Globus pallidus (tissue), 1 donor: ENCODE measurements around the gene PEG3.
"Not testable (repeated sequence)": the region's sequence is repeated elsewhere in the genome, so short reads cannot be mapped to it uniquely, and the experiment has no call there.

Source experiments
- DNase-seq: peaks from one replicate; pipeline ENCODE4 v3.0.0-alpha.2; 2015; ENCODE audit warnings: low spot score

PEG3 gene

DNA sequence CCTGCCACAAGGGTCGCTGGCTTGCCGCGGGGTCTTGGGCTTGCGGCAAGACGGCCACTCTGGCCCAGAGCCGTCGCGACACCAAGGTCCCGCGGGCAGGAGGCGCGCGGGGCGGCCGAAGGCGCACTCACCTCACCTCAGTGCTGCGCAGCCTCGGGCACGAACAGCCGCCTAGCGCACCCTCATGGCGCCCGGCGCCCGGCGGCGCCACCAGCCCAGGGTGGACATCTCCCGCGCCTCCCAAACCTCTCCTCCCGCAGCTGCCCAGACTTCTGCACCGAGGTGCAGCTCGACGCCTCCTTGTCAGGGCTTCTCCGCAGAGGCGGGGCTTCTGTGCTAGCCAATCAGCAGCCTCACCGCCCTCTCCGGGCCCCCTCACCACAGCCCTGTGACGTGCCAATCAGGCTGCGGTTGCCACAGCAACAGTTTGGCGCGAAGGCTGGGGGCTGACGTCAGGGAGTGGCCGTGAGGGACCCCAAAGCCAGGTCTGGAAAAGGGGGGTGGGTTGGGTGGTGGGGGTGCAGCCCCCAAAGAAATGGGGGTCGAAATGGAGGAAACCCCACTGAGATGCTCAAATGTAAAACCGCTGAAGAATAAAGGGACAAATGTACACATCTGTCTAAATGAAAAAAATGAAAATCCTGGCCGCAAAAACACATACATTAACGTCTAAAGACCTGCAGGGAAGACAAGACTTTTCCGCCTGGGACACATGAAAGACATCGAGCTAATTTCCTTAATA lies at the start of gene PEG3, which contains the start of gene ZIM2:
TSS of gene PEG3 (minus strand) at position 276 of the 742 bp plus-strand sequence. CDS start 16,071 bp downstream, outside the sequence.
TSS of gene ZIM2 (minus strand) at position 276 of the 742 bp plus-strand sequence. CDS start 16,449 bp downstream, outside the sequence.
- peak; percentile 87 for DNase-seq

DNA sequence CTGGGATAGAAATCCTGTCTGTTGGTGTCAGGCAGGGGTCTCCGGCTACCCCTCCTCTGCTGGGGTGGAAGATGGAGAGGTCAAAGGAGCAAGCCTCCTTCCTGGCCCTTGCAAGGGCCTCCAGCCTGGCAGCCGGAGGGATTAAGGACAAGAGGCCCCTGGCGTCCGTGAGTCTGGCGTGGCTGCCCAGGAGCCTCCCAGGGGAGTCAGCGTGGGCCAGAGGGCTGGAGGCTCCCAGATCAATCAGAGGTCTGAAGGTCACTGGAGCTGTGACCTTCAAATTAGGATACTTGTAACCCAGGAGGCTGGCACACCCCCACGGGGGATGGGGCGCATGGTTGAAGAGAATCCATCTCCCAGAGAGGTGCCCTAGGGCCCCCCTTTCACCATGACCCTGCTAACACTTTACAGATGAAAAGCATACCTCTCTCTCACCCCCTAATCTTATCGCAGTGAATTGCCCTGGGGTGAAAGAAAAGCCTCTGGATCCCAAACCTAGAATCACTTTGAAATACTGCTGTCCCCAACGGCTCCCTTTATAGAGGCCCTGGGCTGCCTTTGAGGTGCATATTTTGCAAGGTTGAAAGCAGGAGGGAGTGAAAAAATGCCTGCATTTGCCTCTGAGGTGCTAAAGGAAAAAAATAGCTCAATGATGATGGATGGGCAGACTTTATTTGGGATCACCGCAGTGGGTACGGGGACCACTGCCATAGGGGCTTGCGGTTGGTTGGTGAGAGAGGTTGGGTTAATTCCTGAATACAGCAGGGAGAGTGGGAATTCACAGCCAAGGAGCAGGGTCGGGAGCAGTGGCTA lies 44.9 kb upstream of the PEG3 start:
- DNase-seq: no peak

DNA sequence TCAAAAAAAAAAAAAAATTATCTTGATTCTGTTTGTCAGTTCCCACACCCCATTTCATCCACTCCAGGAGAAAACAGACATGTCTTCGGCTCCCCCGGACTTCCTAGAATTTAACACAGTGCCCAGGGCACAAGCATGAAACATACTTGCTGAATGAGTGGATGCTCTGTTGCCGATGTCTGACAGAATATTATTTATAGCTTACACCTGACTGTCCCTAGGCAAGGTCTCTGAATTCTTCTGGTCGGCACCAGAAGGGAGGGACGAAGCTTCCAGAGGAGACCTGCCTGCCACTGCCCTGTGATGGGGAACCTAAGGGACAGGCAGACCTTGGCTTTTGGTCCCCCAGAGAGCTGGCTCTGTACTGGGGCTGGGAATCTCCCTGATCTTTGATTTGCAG lies 43.9 kb upstream of the PEG3 start:
- DNase-seq: no peak

DNA sequence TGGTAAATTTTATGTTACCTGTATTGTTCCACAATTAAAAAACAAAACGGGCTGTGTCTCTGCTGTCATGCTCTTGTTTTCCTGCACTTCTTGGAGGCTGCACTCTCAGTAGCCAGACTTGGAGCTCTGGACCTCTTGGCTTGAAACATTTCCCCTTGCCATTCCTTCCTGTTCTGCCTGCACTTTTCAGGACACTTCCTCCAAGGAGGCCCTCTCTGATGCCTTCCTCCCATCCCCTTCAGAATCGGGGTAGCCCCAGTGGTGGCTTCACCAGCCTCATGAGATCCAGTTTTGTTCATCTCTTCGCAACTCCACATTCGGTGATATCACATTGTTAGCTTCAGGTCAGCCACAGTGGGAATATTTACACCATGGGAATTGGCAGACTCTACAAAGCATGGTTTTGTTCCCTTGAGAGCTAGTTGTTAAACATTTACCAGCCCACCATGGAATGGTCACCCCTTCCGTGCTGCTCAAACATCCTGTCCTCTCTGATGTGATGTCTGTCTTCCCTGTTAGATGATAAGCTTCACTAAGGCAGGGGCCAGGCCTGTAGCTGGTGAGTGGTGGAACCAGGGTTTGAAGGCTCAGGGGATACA lies 40.2 kb upstream of the PEG3 start:
- no peak for DNase-seq

DNA sequence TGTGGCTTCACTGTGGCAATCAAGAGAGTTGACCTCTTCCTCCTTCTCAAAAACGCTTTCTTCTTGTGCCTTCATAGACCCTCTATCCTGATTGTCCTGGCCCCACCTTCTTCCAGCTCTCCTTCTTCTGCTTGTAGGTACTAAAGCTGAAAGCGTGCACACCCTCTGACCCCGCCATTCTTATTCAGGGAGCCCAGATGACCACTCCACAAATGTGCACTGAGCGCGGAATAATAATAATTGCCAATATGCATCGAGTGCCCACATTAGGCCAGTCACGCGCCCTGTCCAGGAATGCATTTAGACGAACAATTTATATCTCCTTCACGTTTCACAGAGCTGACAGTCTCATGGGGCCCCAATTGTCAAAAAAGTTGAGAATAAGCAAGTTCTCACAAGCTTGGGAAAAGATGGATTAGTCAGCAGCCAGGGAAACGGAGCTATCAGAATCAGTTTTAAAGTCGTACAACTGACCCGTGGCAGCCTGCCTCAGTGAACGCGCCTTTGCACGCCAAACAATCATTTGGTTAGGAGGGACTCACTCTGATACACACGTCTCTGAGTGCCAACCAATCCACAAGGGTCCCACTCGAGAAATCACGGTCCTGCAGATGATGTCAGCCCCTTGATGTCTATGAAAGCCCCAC lies 36.7 kb upstream of the PEG3 start:
- DNase-seq: no peak

DNA sequence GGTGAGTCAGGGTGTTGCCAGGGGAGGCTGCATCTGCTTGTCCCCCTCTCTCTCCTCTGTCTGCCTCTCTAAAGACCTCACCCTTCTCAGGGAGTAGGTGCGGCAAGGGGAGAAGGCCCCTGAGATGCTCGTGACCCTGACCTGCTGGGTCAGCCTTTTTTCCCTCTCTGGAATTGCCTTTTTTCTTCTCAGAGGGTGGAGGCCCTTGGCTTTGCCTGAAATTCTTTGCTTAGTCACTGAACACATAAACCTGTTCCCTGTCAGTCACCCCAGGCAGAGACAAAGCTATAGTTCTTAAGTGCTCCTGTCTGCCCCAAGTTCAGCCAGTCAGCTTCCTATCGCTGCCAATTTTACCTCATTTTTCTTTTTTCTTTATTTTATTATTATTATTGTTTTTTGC lies 35.2 kb upstream of the PEG3 start:
- DNase-seq: no peak

DNA sequence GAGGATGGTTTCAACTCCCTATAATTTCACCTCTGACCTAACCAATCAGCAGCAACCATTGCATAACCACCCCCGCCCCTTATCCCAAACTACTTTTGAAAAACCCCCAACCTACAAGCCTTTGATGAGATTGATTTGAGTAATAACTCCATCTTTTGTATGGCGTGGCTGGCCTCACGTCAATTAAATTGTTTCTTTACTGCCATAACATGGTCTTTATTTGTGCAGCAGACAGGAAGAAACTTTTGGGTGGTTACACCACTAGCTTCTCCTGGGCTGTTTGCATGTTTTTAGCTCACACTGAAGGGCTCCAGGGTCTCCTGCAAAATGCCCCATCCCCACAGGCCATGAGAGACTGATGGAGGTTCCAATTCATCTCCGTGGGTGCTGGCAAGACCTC lies 34.0 kb upstream of the PEG3 start:
- DNase-seq: no peak

DNA sequence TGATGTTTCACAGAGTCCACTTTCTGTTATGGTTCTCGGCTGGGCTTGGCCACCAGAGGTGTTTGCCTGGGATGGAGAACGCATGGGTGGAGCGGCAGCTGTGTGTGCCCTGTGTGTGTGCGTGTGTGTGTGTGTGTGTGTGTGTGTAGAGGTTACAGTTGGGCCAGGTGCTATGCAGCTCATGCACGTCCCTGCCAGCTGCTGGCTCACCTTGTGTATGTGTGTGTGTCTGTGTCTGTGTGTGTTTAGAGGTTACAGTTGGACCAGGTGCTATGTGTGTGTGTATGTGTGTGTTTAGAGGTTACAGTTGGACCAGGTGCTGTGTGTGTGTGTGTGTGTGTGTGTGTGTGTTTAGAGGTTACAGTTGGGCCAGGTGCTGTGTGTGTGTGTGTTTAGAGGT lies 33.0 kb upstream of the PEG3 start:
- no peak for DNase-seq

DNA sequence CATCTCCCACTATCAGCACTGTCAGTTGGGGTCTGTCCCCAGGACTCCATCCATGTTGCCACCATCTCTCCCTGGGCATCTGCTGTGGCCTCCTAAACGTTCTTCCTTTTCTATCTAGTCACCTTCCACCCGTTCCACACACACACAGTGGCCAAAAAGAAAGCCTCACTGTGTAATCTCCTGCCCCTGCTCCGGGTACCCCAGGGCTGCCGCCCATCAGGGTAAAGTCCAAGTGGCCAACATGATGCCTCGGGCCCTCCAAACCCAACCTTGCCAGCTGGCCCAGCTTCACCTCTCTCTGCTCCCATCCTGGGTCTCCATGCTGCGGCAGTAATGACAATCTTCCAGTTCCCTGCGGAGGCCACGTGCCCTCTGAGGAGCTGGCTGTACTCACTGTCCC lies 29.4 kb upstream of the PEG3 start:
- no peak for DNase-seq

DNA sequence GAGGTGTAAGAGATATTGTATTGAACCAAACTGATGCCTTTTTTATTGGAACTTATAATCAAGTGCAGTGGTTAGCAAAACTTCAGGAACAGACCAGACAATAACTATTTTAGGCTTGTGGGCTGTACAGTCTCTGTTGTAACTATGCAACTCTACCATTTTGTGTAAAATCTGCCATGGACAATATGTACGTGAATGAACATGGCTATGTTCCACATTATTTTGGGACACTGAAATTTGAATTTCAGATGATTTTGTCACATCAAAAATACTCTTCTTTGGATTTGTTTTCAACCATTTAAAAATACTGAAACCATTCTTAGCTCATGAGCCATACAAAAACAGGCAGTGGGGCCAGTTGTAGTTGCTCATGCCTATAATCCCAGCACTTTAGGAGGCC lies 27.9 kb upstream of the PEG3 start:
- DNase-seq: no peak

DNA sequence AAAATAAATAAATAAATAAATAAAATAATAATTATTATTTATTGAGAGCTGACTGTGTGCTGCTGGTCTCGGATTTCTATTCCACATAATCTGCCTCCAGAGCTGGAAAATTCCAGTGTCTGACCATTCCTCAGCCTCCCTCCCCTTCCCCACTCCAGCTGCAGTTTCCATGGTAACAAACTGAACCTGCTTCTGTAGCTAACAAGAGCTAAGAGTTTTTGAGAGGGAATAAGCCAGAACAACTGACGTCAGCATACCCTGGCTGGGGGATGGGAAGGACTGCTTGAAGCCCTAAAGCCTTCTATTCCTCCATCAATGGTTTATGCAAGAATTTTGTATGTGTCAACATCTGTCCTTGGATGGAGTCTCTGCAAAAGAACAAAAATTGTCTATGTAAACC lies 26.0 kb upstream of the PEG3 start:
- peak; percentile 1 for DNase-seq

DNA sequence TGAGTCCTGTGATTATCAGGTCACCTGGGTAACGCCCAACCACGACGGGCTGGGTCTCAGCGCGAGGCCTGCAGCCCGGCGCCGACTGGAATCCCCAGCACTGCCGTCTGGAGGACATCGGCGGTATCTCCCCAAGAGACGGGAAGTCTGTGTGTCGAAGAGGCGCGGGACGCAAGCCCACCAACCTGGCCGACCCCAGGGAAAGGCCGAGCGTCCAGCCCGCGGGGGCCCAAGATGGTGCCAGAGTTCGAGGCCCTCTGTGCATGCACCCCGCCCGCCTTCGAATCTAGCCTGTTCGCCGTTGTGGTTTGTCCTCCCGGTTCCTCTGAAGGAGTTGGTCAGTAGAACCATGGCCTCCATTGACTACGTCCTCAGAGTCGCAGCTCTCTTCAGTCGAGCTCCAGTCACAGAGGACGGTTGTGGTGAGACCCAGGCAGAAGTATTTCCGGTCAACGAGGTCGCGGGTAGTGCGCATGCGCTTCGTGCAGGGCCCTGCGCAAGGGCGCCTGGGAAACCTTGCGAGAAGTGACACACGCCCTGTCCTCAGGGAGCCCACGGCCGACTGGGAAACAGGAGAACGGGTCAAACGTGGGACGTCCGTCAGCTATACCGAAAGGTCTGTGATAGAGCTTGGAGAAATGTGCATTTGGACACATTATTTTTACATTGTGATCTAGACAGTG lies 24.1 kb upstream of the PEG3 start:
- DNase-seq: no peak

DNA sequence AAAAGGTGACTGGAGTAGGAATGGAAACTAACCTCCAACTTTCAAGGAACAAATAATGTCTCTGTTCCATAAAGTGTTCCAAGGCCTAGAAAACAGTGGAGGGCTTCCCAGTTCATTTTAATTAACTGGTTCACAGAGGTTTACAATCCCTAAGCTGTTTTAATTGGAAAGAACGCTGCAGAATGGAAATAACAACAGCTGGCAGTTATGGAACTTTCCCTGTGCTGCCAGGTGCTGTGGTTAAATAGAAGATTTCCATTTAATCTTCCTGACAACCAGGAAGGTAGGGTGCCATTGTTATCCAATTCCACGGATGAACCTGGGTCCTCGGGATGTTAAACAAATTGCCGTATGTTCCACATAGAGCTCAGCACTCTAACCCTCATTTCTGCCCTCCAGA lies 22.2 kb upstream of the PEG3 start:
- no peak for DNase-seq

DNA sequence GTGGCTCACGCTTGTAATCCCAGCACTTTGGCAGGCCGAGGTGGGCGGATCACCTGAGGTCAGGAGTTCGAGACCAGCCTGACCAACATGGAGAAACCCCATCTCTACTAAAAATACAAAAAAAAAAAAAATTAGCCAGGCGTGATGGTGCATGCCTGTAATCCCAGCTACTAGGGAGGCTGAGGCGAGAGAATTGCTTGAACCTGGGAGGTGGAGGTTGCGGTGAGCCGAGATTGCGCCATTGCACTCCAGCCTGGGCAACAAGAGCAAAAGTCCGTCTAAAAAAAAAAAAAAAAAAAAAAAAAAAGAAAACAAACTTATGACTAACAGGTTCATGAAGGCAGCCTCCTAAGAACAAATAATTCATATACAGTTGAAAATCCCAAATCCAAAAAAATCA lies 19.9 kb upstream of the PEG3 start:
- DNase-seq: not testable (repeated sequence)

DNA sequence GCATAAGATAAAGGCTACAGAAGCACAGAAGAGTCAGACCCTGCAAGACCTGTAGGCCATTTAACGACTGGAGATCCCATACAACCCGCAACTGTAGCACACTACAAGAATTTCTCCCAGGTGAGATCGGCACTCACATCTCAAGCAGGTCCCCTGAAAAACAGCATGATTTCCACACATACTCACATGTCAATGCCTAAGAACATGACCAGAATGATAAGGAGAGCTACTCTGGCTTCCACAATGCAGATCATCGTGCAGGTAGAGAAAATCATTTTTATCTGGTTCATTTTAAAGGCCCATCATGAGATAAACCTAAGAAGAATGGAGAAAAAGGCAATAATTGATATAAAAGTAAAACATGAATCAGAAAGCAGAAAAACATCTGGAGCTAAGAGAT lies 17.5 kb upstream of the PEG3 start:
- no peak for DNase-seq

DNA sequence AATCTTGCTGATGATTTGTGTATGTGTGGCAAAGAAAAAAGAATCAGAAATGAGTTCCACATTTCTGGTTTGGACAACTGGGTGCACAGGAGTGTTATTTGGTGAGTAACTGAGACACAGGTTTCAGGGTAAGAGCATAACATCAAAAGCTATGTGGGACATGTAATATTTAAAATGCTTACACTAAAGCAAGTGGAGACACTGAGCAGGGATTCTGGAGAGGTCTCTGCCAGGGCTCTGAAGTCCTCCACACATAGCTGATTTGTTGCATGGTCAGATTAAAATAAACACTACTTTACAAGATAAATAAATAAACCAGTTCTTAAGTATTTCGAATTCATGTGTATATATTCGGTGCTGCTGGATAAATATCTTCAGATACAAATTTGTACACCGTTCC lies 16.3 kb upstream of the PEG3 start:
- no peak for DNase-seq

DNA sequence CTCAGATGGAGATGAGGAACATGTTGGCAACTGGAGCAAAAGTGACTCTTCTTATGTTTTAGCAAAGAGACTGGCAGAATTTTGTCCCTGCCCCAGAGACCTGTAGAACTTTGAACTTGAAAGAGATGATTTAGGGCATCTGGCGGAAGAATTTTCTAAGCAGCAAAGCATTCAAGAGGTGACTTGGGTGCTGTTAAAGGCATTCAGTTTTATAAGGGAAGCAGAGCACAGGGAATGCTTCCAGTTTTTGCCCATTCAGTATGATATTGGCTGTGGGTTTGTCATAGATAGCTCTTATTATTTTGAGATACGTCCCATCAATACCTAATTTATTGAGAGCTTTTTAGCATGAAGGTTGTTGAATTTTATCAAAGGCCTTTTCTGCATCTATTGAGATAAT lies 11.8 kb upstream of the PEG3 start:
- DNase-seq: not testable (repeated sequence)

DNA sequence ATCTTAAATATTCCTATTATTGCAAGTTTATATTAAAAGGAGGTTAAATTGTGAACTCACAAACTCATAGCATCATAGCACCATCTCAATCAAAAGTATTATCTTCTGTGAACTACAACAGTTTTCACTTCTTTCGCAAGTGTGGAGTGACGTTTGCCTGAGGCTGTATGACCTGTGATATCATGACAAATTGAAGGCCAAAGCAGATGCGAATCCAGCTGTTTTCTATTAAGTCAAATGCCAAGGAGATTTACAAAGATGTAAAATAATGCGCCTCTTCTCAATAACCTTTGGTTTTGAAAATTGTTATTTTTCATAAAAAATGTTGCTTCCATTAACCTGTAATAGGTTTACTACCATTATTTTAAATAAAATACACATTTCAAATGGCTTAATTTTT lies 7.6 kb upstream of the PEG3 start:
- DNase-seq: no peak

DNA sequence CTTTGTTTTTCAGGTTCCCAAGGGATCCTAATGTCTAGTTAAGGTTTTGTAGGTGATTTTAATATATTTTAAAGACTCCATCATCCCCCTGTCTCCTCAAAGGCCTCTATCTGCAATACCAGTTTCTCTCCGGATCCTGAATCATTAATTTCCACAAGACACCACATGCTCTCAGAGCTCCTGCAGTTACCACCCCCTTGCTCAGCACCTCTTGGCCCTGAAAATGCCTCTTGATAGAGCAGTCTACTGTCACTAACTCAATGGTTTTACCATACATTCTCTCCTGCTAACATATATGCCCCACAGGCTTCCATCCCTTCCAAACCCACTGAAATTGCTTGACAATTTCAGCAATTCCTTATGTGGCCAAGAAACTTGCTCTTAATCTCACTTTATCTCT lies 1.9 kb upstream of the PEG3 start:
- DNase-seq: no peak

DNA sequence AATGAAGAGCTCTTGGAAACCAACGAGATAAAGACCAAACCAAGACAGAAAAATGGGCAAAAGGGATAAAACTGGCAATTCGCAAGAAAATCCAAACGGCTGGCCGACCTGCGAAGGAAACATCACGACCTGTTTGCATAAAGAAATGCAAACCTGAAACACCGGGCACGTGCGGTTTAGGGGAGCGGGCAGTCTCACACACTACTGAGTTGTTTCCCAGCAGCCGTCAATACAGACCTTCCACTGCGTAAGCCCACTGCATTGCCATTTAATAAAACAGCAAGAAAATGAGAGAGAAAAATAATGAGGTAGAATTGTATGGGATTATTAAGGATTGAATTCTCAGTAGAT lies 642 bp upstream of the PEG3 start:
- DNase-seq: no peak

DNA sequence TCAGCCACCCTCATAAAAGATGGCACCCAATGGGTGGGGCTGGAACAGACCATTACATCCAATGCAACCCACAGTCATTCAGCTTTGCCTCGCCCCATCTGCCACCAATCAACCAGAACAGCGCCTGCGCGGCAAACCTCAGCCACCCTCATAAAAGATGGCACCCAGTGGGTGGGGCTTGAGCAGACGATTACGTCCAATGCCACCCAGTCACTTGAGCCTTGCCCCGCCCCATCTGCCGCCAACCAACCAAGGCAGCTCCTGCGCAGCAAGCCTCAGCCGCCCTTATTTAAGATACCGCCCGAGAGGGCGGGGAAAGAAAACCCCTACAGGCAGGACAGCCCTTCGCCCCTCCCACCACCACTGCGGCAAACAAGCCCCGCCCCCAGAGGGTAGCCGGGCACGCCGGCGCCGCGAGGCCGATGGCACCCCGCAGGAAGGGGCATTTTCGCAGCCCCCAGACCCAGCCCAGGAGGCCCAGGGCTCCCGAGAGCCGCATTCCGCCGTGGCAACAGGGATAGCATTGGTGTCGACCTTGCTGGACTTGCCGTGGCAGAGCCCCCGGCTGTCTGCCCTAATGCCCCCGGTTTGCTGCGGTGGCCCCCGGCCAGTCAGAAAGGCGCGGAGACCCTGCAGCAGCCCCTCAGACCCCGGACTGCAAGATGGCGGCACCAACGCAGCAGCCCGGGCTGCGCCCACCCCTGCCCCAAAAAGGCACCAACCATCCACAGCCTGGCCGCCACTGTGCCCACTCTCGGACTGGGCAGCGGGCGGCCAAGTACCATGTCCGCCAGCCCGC lies 675 bp downstream of the PEG3 start:
- peak; percentile 16 for DNase-seq
